NCI-H2227 (cell line): ENCODE results near the gene TGM3.

Experiments
- DNase-seq: peaks from one replicate; lab custom pipeline; 2025; ENCODE audit not compliant: unreplicated experiment; lab: John Stamatoyannopoulos, UW

TGM3 gene

DNA sequence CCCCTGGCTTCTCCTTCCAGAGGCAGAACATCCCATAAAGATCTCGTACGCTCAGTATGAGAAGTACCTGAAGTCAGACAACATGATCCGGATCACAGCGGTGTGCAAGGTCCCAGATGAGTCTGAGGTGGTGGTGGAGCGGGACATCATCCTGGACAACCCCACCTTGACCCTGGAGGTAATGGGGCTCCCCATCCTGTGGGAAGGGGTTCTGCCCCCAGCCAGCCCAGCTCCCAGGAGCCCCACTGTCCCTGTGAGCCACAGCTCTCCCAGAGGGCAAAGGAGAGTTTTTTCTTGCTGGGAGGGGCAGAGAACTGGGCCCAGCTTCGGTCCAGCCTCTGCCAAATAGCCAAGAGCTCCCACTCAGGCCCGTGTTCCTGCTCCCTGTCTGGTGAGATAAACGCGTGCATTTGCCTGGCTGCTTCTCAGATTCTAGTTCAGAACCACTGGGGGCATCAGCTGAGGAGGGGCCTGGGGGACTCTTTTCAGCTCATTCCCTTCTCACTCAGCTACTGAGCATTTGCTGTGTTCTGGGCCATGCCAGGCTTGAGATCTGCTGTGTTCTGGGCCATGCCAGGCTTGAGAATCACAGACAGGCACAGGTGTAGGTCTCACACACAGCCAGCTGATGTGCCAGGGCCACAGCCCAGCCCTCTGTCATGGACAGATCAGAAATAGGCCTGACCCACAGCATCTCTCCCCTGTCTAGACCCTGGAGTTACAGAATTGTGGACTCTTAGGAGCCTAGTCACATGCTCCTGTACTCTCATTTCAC, 39.5 kb downstream of the TGM3 start:
- DNase-seq: no peak

DNA sequence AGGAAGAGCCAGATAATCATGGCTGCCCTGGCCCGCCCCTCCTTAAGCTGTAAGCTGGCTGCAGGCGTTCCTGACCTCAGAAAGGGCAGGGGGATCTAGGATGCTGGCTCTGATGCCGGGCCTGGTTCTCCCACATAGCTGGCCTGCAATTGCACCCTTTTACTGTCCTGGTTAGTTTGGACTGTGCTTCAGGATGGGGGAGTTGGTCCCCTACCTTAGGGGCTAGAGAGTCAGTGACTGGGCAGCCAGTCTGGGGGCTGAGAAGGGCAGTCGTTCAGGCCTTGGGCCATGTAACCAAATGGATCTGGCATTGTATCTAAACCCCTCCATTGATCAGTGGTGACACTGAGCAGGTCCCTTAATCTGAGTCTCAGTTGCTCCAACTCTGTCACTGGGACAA, 40.7 kb downstream of the TGM3 start:
- no peak for DNase-seq

GRCh38 chr20:2337142-2337541, 41.3 kb downstream of the TGM3 start:
- DNase-seq: no peak

DNA sequence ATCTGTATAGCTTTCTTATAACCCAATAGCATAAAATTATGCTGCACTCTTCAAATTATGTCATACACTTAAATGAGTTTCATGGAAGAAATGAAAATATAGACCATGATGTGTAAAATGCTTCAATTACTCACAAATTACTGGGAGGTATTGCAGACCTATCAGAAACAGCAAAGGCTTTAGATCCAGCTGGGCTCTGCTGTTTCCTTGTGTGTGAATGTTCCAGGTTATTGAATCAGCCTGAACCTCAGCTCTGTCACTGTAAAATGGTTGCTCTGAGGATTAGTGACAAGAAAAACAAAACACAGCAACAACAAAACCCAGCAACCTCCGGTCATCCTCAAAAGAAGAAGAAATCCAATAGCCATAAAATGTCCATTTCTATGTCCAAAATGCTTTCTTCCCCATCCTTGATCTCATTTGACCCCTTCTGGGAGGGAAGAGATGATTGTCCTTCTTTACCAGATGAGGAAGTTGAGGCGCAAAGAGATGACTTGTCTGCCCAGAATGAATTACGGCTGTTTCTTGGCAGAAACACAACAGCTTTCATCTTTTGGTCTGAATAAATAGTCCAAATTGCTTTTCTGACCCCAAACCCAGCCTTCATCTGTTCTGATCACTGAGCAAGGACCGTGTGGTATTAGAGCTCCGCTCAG, 42.7 kb downstream of the TGM3 start:
- no peak for DNase-seq

GRCh38 chr20:2340136-2340535, 44.3 kb downstream of the TGM3 start:
- no peak for DNase-seq

DNA sequence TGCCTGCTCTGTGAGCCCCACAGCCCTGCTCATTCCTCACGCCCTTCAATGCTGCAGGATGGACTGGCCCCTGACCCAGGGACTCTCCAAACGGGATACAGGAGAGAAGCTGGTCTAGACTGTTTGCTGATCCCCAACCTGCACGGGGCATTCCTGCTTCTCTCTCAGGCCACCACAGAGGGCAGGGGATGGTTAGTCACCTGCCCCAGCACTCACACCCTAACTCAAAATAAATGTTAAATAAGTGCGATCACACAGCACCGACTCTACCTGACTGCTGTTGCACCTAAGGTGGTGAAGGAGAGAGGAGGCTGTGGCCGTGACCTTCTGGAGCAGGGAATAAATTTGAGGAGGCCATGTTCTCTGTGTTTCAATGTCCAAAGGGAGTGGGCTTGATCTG, 45.0 kb downstream of the TGM3 start:
- DNase-seq: no peak

- DNase-seq: no peak
Measured at GRCh38 chr20:2341336-2341735, 45.5 kb downstream of the TGM3 start.

GRCh38 chr20:2342243-2342642, 46.4 kb downstream of the TGM3 start:
- no peak for DNase-seq

DNA sequence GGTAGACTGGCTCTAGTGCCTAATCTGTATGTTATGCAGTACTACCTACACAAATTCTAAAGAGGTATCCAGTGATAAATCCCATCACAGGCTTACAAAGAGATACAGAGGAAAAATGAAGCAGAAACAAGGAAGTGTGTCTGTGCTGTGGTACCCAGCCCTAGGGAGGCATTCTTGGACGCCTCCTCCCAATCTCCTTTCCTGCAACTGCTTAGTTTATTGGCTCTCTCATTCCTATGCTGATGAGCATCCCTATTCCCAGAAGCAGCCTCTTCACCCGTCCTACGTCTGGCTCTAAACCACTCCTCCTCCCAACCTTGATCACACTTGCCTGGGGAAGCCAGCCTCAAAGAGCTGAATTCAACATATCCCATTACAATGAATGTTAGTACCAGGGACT, 50.4 kb downstream of the TGM3 start:
- no peak for DNase-seq

DNA sequence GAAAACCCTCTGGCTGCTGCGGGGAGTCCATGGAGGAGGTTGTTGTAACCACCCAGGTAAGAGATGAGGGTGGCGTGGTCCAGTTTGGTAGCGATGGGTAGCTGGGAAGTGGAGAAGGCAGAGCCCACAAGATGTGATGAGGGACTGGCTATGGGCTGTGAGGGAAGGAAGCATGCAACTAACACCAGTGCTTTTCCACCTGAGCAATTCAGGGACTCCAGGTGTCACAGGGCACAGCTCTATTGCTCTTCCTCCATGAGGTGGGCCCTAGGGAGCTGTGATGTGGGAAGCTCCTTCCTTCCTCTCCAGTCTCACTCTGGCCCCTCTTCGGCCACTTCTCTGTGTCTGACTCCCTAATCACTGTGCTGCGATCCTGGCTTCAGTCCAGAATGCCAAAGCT, 52.5 kb downstream of the TGM3 start:
- DNase-seq: no peak

GRCh38 chr20:2349801-2350200, 54.0 kb downstream of the TGM3 start:
- no peak for DNase-seq

GRCh38 chr20:2350606-2351005, 54.8 kb downstream of the TGM3 start:
- no peak for DNase-seq

- DNase-seq: no peak
Measured at GRCh38 chr20:2353231-2353630, 57.4 kb downstream of the TGM3 start.

DNA sequence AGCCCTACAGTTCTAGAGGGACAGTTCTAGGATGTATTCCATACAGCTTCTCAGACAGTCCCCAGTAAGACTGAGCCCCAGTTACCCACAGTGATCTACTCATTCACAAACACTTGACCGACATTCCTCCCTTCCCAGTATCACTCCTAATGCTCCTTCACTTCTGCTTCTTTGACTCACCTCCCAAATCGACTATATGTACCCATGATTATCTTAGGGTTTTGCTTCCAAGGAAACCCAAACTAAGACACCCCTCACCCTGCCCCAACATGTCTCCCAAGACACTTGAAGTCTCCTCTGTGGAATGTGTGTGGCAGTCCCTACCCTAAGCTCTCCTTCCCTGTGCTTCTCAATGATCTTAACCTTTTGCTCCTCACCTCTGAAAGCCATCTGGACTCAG, 61.3 kb downstream of the TGM3 start:
- DNase-seq: no peak

DNA sequence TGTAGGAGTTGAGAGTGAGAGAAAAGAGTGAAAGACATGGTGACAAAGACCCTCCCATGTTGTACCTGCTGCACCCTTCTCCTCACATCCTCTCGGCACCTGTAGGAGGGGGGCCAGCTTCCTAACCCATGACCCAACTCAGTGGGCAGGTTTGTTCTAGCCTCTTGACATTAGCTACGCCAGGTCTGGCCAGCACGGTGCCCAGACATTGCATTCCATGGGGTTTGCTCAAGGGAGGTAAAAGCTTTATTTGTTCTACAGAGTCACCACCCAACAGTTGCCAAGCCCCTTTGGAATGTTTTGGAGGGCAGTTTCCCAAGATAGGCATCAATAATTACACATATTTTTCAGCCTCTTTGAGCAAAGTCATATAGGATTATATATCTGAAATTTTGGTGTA, 62.2 kb downstream of the TGM3 start:
- no peak for DNase-seq

DNA sequence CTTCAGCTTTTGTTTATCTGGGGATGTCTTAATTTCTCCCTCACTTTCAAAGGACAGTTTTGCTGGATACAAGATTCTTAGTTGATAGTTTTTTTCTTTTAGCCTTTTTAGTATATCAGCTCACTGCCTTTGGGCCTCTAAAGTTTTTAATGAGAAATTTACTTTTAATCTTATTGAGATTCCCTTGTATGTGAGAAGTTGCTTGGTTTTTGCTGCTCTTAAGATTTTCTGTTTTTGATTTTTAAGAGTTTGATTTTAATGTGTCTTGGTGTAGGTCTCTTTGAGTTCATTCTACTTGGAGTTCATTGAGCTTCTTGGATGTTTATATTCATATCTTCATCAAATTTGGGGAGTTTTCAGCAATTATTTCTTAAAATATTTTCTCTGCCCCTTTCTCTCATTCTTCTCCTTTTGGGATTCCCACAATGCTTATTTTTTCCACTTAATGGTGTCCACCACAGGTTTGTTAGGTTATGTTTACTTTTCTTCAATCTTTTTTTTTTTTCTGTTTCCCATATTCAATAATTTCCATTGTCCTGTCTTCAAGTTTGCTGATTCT, 65.3 kb downstream of the TGM3 start:
- DNase-seq: no peak

GRCh38 chr20:2363187-2363586, 67.4 kb downstream of the TGM3 start:
- no peak for DNase-seq

GRCh38 chr20:2363587-2363986, 67.8 kb downstream of the TGM3 start:
- no peak for DNase-seq

DNA sequence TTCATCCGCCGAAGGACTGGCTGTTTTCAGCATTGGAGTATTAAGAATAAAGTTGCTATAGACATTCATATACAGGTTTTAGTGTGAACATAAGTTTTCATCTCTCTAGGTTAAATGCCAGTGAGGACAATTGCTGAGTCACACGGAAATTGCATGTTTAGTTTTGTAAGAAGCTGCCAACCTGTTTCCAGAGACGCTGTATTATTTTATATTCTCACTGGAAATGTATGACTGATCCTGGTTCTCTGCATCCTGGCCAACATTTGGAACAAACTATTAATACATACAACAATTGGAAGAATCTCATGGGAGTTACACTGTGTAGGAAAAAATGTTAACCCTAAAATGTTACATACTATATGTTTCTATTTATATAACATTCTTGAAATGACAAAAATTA, 68.2 kb downstream of the TGM3 start:
- no peak for DNase-seq

GRCh38 chr20:2365091-2365490, 69.3 kb downstream of the TGM3 start:
- no peak for DNase-seq

DNA sequence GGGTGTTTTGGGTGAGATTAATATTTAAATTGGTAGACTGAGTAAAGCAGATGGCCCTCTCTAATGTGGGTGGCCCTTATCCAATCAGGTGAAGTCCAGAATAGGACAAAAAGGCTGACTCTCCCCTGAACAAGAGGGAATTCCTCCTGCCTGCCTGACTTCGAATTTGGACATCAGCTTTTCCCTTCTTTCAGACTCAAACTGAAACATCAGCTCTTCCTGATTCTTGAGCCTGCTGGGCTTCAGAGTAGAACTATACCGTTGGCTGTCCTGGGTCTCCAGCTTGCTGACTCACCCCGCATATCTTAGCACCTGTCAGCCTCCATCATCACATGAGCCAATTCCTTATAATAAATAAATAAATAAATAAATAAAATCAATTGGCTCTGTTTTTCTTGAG, 69.9 kb downstream of the TGM3 start:
- no peak for DNase-seq

DNA sequence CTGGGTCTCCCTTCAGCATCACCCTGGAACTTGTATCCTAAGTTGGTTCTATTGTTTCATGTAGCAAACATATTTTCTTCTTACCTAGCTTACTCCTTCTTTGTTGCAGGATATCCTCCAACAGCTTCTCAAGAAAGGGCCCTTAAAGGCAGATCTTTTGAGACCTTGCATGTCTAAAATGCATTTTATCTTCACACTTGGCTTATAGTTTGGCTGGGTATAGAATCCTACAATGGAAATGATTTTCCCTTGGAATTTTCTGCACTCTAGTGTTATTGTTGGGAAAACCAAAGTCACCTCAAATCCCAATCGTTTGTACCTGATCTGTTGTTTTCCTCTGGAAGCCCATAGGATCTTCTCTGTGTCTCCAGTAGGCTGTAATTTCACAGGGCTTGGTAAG, 72.8 kb downstream of the TGM3 start:
- DNase-seq: no peak

GRCh38 chr20:2373098-2373497, 77.3 kb downstream of the TGM3 start:
- no peak for DNase-seq
